Activated CD8-positive, alpha-beta T cell treated with anti-CD3 and anti-CD28 coated beads, Interleukin-2, amount 10 ng/mL, durations not matched to agents 7 days and 5 days (primary cell): Measurements from ENCODE around the gene DDAH2. TPM values are rescaled to one million over a fixed set of nuclear protein-coding genes. Genes with fewer than 3 reads are reported as not detected.
A peak's percentile ranks its signal among the peaks of the same experiment; 100 is the strongest.

Experiments used
- ATAC-seq: fragments of 150-1000 bp; cut with Tn5 transposase; one replicate; pipeline ENCODE4 v1.10.0; 2021; ENCODE audit warnings: moderate library complexity
- CTCF ChIA-PET: fragments of 350-600 bp; sonication (Branson Sonifier 250); formaldehyde crosslinking; loops from one replicate; lab custom pipeline; 2021; ENCODE audit warnings: antibody characterized with exemption; lab: Charles Lee
- POLR2A ChIA-PET: fragments of 350-600 bp; sonication (Branson Sonifier 250); formaldehyde crosslinking; loops from one replicate; lab custom pipeline; 2021; ENCODE audit warnings: antibody characterized with exemption; lab: Charles Lee
- DNase-seq: peaks from one replicate; pipeline ENCODE4 v3.0.0-alpha.2; 2020
- H3K27ac Mint-ChIP-seq: one replicate; pipeline ENCODE4 v1.8.0; 2021; ENCODE audit warnings: mild to moderate bottlenecking, mixed read lengths
- H3K27me3 Mint-ChIP-seq: one replicate; pipeline ENCODE4 v1.8.0; 2021; ENCODE audit warnings: low read depth, mixed read lengths
- H3K36me3 Mint-ChIP-seq: one replicate; pipeline ENCODE4 v1.8.0; 2021; ENCODE audit warnings: low read depth, mixed read lengths
- H3K4me1 Mint-ChIP-seq: one replicate; pipeline ENCODE4 v1.8.0; 2021; ENCODE audit warnings: low read depth, mixed read lengths
- H3K4me3 Mint-ChIP-seq: one replicate; pipeline ENCODE4 v1.8.0; 2021; ENCODE audit warnings: mild to moderate bottlenecking, mixed read lengths
- H3K9me3 Mint-ChIP-seq: one replicate; pipeline ENCODE4 v1.8.0; 2022; ENCODE audit warnings: mixed read lengths; ENCODE audit not compliant: insufficient read depth
- total RNA-seq, 2 experiments: library from RNA; stranded (reverse); gene quantifications; one replicate each; pipeline ENCODE4 v1.2.3, GENCODE V29; 2021

DDAH2 gene
- total RNA-seq, 2 experiments from 2014 or later = 31.9 to 33.7 TPM

DNA sequence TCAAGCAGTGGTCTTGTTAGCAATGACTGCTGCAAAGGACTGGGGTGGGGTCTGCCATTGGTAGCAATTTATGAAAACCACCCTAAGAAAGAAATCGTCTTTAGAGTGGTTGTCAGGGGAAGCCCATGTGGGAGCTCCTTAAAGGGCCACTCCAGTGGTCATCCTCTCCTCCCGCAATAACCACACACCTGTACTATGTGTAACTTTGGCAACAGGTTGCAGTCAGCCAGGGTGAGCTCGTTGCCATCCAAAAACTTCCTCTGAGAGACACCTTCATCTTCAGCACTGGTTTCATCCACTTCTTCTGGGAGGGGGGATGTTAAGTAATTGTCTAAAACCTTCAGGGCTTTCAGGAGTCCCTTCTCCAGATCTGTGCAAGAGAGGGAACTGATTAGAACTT lies 2.9 kb upstream of the DDAH2 start:
- H3K36me3 Mint-ChIP-seq = peaks cover 78% of the 10 kb centered on the region

GRCh38 chr6:31730631-31731086 lies 1.6 kb upstream of the DDAH2 start:
- ChIA-PET POLR2A (interaction anchor here (1.1 to 7.2 kb wide), 7 partner anchors 9 to 100 kb away, joined by 3 to 83 read pairs (median 5); partner anchors contain the start of genes HSPA1L, LY6G6C, MSH5 and VARS1), CTCF (interaction anchor here (0.7 to 4.9 kb wide), 13 partner anchors 8 to 102 kb away, joined by 3 to 38 read pairs (median 7); partner anchors contain the start of genes HSPA1B, LSM2, MSH5 and VARS1)
- Mint-ChIP-seq H3K9me3 (no peaks in the 10 kb centered on the region), H3K4me3 (peak overlapping the region; percentile 95), H3K36me3 (peaks cover 86% of the 10 kb centered on the region), H3K27ac (peak overlapping the region; percentile 90), H3K27me3 (no peaks in the 10 kb centered on the region), H3K4me1 (peaks cover 79% of the 10 kb centered on the region)
- ATAC-seq = no peak
- no peak for DNase-seq

More for the DNA sequence above, 2.9 kb upstream of the DDAH2 start:
- Mint-ChIP-seq H3K27me3 (no peaks in the 10 kb centered on the region), H3K4me1 (peaks cover 72% of the 10 kb centered on the region), H3K9me3 (no peaks in the 10 kb centered on the region), H3K4me3 (peak overlapping the region; percentile 8), H3K27ac (peak overlapping the region; percentile 49)
- ATAC-seq (no peak), DNase-seq (no peak)
- ChIA-PET POLR2A (interaction anchor here (0.6 to 7.2 kb wide), 3 partner anchors 7 to 99 kb away, joined by 4 to 83 read pairs (median 4); partner anchors contain the start of gene MSH5), CTCF (interaction anchor here (1.0 to 2.2 kb wide), 3 partner anchors 64 to 98 kb away, joined by 3 to 10 read pairs (median 3); partner anchors contain the start of gene VARS1)

DNA sequence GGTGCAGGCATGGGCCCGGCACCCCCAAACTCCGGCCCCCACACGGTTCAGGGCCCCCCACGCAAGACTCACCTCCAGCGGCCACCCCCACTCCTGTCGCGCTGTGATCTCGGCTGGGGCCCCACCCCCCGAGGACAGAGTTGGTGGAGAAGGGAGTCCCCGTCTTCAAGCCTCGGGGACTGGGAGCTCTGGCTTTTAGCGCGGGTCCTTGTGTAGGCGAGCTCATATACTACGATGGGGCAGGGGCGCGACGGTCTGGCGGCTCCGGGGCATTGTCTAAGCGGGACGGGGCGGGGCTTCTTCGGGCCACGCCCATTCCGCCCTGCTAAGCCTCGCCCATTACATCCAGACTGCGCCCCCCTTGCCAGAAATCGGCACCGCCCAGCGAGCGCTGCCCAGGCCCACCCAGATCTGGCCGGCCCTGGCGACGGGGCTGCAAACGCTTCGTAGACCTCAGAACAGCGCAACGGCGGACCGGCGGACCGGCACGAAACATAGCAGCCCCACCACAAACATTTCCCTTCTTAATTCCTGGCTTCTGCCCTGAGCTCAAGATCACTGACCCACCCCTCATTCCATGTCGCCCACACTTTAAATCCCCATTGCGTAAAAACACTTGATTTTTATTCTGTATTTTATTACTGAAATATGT lies 1.0 kb upstream of the DDAH2 start:
- CTCF ChIA-PET = interaction anchor here (0.6 to 4.9 kb wide), 18 partner anchors 9 to 102 kb away, joined by 3 to 38 read pairs (median 6); partner anchors contain the start of genes ABHD16A, HSPA1B, LSM2 and LY6G6D
- Mint-ChIP-seq H3K27me3 (no peaks in the 10 kb centered on the region), H3K36me3 (peaks cover 82% of the 10 kb centered on the region)

DNA sequence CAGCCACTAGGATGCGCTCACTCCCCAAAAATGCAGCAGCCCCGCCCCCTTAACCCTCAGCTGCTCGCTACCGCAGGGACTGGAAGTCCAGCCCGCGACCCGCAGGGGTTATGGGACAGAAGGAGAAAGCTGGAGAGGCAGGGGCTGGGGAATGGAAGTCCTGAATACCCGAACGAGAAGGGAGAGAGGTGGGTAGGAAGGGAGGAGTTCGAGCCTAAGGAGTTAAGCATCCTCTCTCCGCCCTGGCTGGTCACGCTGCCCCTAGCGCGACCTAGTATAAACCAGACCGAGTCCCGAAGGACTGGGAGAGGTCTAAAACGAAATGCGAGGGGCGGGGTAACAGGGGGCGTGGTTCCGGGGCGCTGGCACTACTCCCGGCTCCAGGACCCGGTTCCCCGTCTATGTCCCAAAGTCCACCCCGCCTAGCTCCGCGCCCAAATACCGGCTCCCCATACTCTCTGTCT lies 448 bp upstream of the DDAH2 start:
- H3K9me3 Mint-ChIP-seq = no peaks in the 10 kb centered on the region
- DNase-seq (peak; percentile 88), ATAC-seq (peak; percentile 67)
- H3K27ac Mint-ChIP-seq = peak overlapping the region; percentile 90
- H3K27me3 Mint-ChIP-seq = no peaks in the 10 kb centered on the region
- H3K4me3 Mint-ChIP-seq = peak overlapping the region; percentile 95
- H3K4me1 Mint-ChIP-seq = peaks cover 81% of the 10 kb centered on the region
- ChIA-PET CTCF (interaction anchor here (0.6 to 4.9 kb wide), 17 partner anchors 10 to 103 kb away, joined by 3 to 38 read pairs (median 6); partner anchors contain the start of genes ABHD16A, HSPA1B, LSM2 and LY6G6D), POLR2A (interaction anchor here (0.7 to 7.2 kb wide), 9 partner anchors 9 to 133 kb away, joined by 3 to 83 read pairs (median 4); partner anchors contain the start of genes BAG6, HSPA1L, LY6G6C and MSH5)
- H3K36me3 Mint-ChIP-seq = peaks cover 76% of the 10 kb centered on the region

More for the DNA sequence above, 1.0 kb upstream of the DDAH2 start:
- POLR2A ChIA-PET = interaction anchor here (0.7 to 7.2 kb wide), 9 partner anchors 9 to 133 kb away, joined by 3 to 83 read pairs (median 4); partner anchors contain the start of genes BAG6, HSPA1L, LY6G6C and MSH5
- Mint-ChIP-seq H3K4me3 (peak overlapping the region; percentile 95), H3K4me1 (peaks cover 81% of the 10 kb centered on the region), H3K27ac (peak overlapping the region; percentile 90), H3K9me3 (no peaks in the 10 kb centered on the region)
- ATAC-seq (peak; percentile 57), DNase-seq (peak; percentile 75)

DNA sequence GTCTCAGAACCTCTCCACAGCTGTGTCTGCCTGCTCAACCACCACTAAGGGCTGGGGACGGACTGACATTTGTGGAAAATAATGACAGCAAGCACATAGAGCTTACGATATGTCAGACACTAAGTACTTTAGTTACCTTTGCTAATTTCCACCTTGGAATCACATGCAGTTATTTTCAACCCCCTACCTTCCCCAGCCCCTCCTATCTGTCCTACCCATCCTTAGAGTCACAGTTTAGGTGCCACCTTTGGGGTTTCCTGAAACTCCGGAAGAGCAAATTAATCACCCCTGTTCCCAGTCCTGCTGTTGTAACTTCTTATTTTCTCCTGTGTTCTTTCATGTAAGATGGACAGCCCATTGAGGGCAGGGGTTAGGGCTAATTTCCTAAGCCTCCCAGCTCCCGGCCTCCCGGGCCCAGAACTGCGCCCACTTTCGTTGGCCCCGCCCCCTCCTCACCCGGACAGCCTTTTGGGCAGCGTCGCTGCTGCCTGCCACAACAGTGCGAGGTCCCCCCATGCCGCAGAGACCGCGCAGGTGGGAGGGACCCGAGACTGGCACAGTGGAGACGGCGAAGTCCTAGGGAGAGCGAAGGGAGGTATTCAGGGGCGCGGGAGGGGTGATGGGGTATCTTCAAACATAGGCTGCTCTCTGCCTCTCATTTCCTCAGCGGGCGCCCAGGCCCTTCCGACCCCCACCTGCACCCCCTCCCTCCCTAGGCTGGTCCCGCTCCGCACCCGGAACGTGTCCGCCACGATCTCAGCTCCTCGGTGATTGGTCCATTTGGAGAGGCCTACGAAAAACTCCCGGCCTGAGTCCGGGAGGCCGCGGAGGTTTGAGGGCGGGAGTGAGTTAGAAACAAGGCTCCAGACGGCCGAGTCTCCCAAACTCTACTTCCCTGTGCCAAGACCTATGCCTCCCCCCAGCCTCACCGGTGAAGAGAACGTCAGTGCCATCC lies 1.1 kb downstream of the DDAH2 start:
- ATAC-seq (no peak), DNase-seq (peak; percentile 40)
- Mint-ChIP-seq H3K4me3 (peak overlapping the region; percentile 95), H3K27me3 (no peaks in the 10 kb centered on the region), H3K36me3 (peaks cover 61% of the 10 kb centered on the region), H3K9me3 (no peaks in the 10 kb centered on the region), H3K4me1 (peaks cover 76% of the 10 kb centered on the region), H3K27ac (peak overlapping the region; percentile 84)
- CTCF ChIA-PET = interaction anchor here (0.8 to 4.9 kb wide), 8 partner anchors 10 to 102 kb away, joined by 3 to 29 read pairs (median 6); partner anchors contain the start of genes ABHD16A, CLIC1, LSM2 and LY6G5C
- POLR2A ChIA-PET = interaction anchor here (0.7 to 7.2 kb wide), 3 partner anchors 11 to 135 kb away, joined by 3 to 83 read pairs (median 3); partner anchors contain the start of genes MSH5 and NEU1

DNA sequence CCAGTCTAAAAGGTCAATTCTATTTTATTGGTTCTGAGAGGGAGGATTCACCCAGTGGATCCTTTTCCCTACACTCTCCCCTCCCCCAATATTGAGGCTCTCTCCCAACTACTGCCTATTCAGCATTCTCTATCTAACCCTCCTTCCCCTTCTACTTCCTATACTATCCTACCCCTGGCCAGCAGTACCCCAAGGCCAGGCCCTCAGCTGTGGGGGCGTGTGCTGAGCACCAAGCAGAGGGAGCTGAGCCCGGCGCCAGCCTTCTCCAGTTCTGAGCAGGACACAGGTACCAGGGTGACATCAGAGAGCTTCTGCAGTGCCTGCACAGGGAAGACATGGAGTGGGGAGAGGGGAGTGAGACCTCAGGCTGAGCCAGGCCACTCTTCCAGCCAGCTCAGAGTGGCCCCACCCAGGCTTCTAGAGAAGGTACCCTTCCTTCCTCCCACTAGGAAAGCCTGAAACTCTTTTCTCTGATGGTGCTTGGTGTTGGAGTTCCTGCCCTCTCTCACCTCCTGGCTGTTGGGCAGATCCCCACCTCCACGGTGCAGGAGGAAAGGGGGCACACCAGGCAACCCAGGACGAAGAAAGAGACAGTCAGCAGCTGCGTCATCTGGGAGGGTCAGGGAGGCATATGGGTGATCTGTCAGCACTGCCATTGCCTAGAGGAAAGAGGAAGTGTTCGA lies 1.9 kb downstream of the DDAH2 start:
- DNase-seq (no peak), ATAC-seq (peak; percentile 29)
- H3K27ac Mint-ChIP-seq = peak overlapping the region; percentile 84
- no peaks in the 10 kb centered on the region for H3K27me3 Mint-ChIP-seq
- POLR2A ChIA-PET = interaction anchor here (0.7 to 7.2 kb wide), 2 partner anchors 12 to 42 kb away, joined by 3 to 83 read pairs; partner anchors contain the start of gene MSH5
- peaks cover 75% of the 10 kb centered on the region for H3K4me1 Mint-ChIP-seq
- no peaks in the 10 kb centered on the region for H3K9me3 Mint-ChIP-seq
- peaks cover 58% of the 10 kb centered on the region for H3K36me3 Mint-ChIP-seq
- H3K4me3 Mint-ChIP-seq = peak overlapping the region; percentile 66
- CTCF ChIA-PET = interaction anchor here (0.6 to 4.9 kb wide), 9 partner anchors 11 to 103 kb away, joined by 3 to 29 read pairs (median 3); partner anchors contain the start of genes ABHD16A, CLIC1, LSM2 and LY6G5C

DNA sequence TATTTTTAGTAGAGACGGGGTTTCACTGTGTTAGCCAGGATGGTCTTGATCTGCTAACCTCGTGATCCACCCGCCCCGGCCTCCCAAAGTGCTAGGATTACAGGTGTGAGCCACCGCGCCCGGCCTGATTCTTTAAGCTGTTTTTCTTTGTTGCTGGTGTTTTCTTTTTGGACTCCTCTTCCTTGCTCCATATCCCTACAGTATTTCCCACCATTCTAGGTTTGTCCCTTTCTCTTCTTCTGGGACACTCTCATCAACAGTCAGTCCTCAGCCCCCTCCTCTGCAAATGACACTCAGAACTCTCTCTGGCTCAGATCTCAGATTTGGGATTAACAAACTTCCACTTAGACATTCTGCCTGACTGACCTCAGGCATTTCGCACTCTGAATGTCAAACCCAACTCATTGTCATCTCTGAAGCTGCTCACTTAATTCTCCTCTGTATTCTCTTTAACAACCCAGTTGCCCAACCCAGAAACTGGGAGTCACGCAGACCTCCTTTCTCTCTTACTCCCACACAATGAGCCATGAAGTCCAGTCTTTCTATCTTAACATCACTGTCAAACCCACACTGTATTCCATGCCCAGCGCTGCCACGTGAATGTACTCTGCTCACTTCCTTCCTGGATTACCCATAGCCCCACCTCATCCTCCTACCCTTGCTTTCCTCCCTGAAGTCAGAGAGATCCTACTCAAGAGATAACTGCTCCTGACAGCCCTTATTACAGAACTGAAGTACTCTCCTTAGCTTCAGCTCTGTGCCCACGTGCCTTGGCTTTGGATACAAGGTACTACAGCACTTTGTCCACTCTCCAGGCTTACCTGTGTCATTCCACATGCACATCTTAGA lies 3.4 kb downstream of the DDAH2 start:
- ChIA-PET POLR2A (interaction anchor here (0.7 to 7.2 kb wide), 3 partner anchors 9 to 73 kb away, joined by 4 to 83 read pairs (median 5); partner anchors contain the start of genes BAG6 and MSH5), CTCF (interaction anchor here (1.1 to 2.8 kb wide), 5 partner anchors 12 to 70 kb away, joined by 3 to 18 read pairs (median 6); partner anchors contain the start of genes ABHD16A, CLIC1, LY6G5C and MSH5)
- peaks cover 65% of the 10 kb centered on the region for H3K4me1 Mint-ChIP-seq
- no peaks in the 10 kb centered on the region for H3K9me3 Mint-ChIP-seq
- peaks cover 44% of the 10 kb centered on the region for H3K36me3 Mint-ChIP-seq
- no peak overlapping the region for H3K4me3 Mint-ChIP-seq
- H3K27me3 Mint-ChIP-seq = peaks cover 3% of the 10 kb centered on the region
- ATAC-seq (no peak), DNase-seq (no peak)
- H3K27ac Mint-ChIP-seq = peak overlapping the region; percentile 31

DNA sequence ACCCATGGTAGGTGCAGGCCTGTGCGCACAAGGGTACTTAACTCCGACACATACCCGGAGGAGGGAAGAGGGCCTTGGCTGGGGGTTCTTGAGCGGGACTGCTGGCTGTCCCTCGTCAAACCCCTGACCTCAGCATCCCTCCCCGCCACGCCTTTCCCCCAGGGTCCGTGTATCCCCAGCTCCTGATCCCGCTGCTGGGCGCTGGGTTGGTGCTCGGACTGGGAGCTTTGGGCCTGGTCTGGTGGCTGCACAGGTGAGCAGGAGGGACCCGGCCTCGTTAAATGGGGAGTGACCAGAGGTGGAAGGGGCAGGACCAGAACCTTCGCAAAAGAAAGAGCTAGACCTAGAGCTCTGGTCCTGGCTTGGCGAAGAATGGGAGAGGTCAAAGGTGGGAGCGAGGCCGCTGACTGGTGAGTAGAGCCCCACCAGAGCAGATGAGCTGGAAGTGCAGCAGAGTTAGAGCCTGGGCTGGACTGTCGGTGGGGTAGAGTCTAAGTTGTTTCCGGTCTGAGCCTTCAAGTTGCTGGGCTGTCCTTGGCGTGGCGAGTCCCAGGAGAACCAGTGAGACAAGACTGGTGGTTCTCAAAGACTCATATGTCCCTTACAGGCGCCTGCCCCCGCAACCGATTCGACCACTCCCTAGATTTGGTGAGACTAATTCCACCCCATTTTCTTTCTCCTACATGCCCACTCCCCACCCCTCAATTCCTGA lies 5.0 kb downstream of the DDAH2 start:
- DNase-seq (no peak), ATAC-seq (no peak)
- Mint-ChIP-seq H3K9me3 (no peaks in the 10 kb centered on the region), H3K27ac (peak overlapping the region; percentile 56), H3K36me3 (peaks cover 30% of the 10 kb centered on the region), H3K27me3 (peaks cover 8% of the 10 kb centered on the region), H3K4me1 (peaks cover 51% of the 10 kb centered on the region), H3K4me3 (peak overlapping the region; percentile 25)
- ChIA-PET CTCF (interaction anchor here (0.9 to 2.4 kb wide), 3 partner anchors 46 to 107 kb away, joined by 4 to 7 read pairs (median 5); no protein-coding TSS in a partner anchor), POLR2A (interaction anchor here (0.7 to 3.5 kb wide), 5 partner anchors 11 to 82 kb away, joined by 3 to 14 read pairs (median 4); partner anchors contain the start of gene MSH5)
